Lower leg skin (tissue), 4 donors: Measurements from ENCODE around the gene CCNI. TPM values are rescaled to one million over a fixed set of nuclear protein-coding genes. Genes with fewer than 3 reads are reported as not detected.
"Not testable (repeated sequence)": the region's sequence is repeated elsewhere in the genome, so short reads cannot be mapped to it uniquely, and the experiment has no call there.

Source experiments
- DNase-seq, 2 donors: peaks; one replicate each; pipeline ENCODE4 v3.0.0-alpha.2; 2019; ENCODE audit warnings: low spot score in 2 of 2
- H3K4me3 ChIP-seq: fragments of 200-600 bp; sonication (generic); 2 replicates; pipeline ENCODE4 v1.5.1; 2017; ENCODE audit warnings: mild to moderate bottlenecking, low read depth; ENCODE audit not compliant: poor library complexity, severe bottlenecking
- CTCF ChIP-seq, 3 donors: fragments of 450-650 bp; IDR thresholded peaks; one replicate each; pipeline ENCODE4 v1.5.1; 2016; ENCODE audit warnings: antibody characterized with exemption in 3 of 3, mild to moderate bottlenecking in 3 of 3, moderate library complexity in 2 of 3
- POLR2A ChIP-seq, 2 donors: fragments of 450-650 bp; IDR thresholded peaks; one replicate each; pipeline ENCODE4 v1.6.1; 2016 to 2017; ENCODE audit warnings: antibody characterized with exemption in 2 of 2, mild to moderate bottlenecking in 1 of 2, moderate library complexity in 1 of 2
- WGBS, 2 donors: methylation state at CpG; one replicate each; pipeline ENCODE4 v1.1.5; 2018; 5-methylcytosine and 5-hydroxymethylcytosine counted together
- intact Hi-C: fragments of 100-400 bp; cut with DNase I; formaldehyde crosslinking; loops from one replicate; pipeline ENCODE4 v1.15.0; 2023; ENCODE audit warnings: low total_unique reads
- total RNA-seq, 4 donors: library from RNA; depleted of rRNA; stranded (reverse); fragments of >200 nt; gene quantifications; one replicate each; pipeline ENCODE4 v1.1.0, GENCODE V29; 2016

CCNI gene
- total RNA-seq, 4 donors from 2014 or later: 155 to 208 (median 178) TPM

DNA sequence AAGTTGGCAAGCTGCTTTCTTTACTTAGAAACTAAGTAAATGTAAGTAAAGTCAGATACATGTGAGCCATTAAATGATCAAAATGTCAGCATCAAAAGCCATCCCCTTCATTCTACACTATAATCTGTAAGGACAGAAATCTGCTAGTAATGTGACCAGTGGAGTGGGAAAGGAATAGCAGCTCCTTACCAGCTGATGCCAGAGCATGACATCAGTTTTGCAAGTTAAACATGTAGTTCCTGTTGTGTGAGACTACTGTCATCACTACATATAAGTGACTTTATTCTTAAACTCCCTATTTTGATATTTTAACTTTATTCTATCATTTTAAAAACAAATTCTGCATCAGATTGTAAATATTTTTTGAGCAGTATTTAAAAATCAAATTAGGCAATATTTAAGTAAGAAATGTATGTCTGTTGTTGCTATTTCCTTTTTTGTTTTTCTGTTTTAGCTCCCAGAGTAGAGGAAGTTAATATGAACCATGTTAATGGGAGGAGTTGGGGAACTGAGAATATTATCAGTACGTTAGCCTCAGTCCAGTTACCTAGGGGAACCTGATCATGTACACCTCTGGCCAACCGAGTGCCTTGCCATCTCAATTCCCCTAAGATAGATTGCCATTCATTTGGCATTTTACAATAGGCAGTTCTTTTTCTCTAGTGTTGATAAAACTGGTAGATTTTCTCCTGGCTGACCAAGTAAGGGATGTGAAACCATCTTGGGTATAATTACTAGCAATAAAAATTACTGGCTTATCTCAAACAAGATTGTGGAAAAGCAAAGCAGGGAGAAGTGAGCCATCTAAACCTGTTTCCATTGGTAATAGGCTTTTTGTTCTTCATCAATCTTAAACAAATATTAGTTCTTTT, 34.7 kb downstream of the CCNI start:
- H3K4me3 ChIP-seq: no peak overlapping the region
- intact Hi-C loops: no loop called here
- DNase-seq: no peak
- 87 to 89% methylated on average over 2 of the region's 2 CpGs for whole genome bisulfite sequencing, 2 donors
- TF ChIP-seq CTCF (IDR thresholded peaks at IDR 0.05) (no peak), POLR2A (IDR thresholded peaks at IDR 0.05) (no peak)

DNA sequence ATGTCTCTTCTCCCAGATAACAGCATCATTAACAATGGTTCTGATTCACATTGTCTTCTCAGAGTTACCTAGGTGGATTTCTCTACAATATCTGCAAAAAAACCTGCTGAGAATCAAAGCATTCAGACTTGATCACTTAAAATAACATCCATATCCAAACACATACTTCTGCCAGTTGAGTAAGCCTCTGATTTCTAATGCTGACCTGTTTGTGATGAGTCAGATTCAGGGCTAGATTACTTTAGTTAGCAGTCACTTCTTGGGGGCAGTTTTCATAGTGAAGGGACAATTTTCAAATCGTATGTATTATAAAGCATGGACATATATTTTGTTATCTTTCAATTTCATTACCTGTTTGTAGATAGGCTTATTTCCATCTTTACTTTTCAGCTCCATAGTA, 35.5 kb downstream of the CCNI start:
- TF ChIP-seq POLR2A (IDR thresholded peaks at IDR 0.05) (no peak), CTCF (IDR thresholded peaks at IDR 0.05) (no peak)
- 92 to 95% methylated on average over 1 of the region's 1 CpG for WGBS, 2 donors
- DNase-seq: no peak
- H3K4me3 ChIP-seq: no peak overlapping the region
- intact Hi-C loops: no loop called here

DNA sequence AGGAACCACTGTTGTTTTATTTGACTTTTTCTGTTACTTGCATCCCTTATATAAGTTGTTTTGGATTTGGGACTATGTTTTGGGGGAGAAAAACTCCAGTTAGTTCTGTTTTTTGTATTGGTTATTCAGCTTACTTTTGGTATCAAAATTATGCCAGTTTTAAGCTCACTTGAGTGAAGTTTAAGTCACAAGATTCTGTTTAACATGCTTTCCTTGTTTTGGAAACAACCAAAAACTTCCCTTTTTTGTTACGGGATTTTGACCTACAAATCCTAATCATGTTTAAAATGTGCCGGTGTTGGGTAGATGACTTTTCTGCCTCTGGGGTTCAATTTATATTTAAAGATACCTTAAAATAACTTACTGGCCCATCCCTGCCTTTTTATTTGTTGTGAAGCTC, 36.0 kb downstream of the CCNI start:
- no peak overlapping the region for H3K4me3 ChIP-seq
- intact Hi-C loops: no loop called here
- TF ChIP-seq POLR2A (IDR thresholded peaks at IDR 0.05) (no peak), CTCF (IDR thresholded peaks at IDR 0.05) (no peak)
- WGBS, 2 donors: 86% methylated on average over 2 of the region's 2 CpGs
- no peak for DNase-seq

DNA sequence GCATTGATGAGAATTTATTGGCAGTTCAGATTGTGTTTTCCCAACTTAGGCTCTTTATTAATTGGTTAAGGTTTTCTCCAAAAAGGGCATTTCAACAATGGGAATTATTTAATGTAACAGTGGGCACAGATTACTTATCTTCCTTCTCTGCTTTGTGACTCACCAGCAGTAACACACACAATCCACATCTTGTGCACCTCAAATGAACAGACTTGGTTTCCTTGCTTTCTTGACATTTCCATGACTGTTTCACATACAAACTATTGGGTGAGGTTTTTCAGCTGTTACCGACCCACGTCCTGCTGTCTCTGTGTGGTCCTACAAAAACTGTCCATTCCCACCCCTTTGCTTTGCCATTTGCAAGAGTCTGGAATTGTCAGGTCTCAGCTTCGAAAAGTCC, 38.1 kb downstream of the CCNI start:
- intact Hi-C loops: no loop called here
- no peak for DNase-seq
- TF ChIP-seq CTCF (IDR thresholded peaks at IDR 0.05): no peak
- no peak for TF ChIP-seq POLR2A (IDR thresholded peaks at IDR 0.05)
- WGBS, 2 donors: 93 to 94% methylated on average over 3 of the region's 3 CpGs
- H3K4me3 ChIP-seq: no peak overlapping the region

DNA sequence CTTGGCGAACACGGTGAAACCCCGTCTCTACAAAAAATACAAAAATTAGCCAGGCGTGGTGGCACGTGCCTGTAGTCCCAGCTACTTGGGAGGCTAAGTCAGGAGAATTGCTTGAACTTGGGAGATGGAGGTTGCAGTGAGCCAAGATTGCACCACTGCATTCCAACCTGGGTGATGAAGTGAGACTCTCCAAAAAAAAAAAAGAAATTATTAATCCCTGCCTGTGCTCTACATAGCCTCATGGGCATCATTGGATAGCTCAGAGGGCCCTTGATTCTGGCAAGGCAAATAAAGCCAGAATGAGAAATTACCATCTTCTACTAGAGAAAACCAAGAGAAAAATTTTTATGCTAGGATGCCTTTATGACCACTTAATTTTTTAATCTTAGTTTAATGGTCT, 38.6 kb downstream of the CCNI start:
- intact Hi-C loops, H3K4me3 ChIP-seq, DNase-seq: not testable (repeated sequence)
- WGBS, 2 donors: 97% methylated on average over 5 of the region's 5 CpGs

- 65 to 72% methylated on average over 2 of the region's 2 CpGs for WGBS, 2 donors
- TF ChIP-seq POLR2A (IDR thresholded peaks at IDR 0.05) (no peak), CTCF (IDR thresholded peaks at IDR 0.05) (no peak)
- DNase-seq: peak in 1 of 2 donors; percentile 38
- intact Hi-C loops: no loop called here
- no peak overlapping the region for H3K4me3 ChIP-seq
Observed at GRCh38 chr4:77036206-77036605, 39.6 kb downstream of the CCNI start.
